GM13977 (cell line): ENCODE results near the gene KCNC1.

Source experiments
- DNase-seq: peaks from one replicate; pipeline ENCODE4 v3.0.0; 2012; ENCODE audit warnings: low spot score
- in situ Hi-C: fragments of 300-500 bp; cut with MboI; formaldehyde crosslinking; loops from one replicate; pipeline ENCODE4 v1.12.0; 2022; ENCODE audit warnings: low sequenced_read_pairs, low pct_unique_long_range_greater_than_20kb, mixed read lengths, inconsistent platforms; ENCODE audit not compliant: unreplicated experiment
- TF ChIP-seq, protein P1 (sequence below): IDR thresholded peaks from 2 replicates; pipeline ENCODE4 v1.5.1; 2012; ENCODE audit warnings: mild to moderate bottlenecking, control low read depth; ENCODE audit not compliant: insufficient read depth; ENCODE audit errors: extremely low read depth, missing control alignments

The KCNC1 gene

GRCh38 chr11:17766590-17766989 is 32.0 kb downstream of the KCNC1 start:
- in situ Hi-C loops = loop anchor here (10.0 kb wide), 1 partner anchor 208 kb away; no protein-coding TSS in a partner anchor
- DNase-seq = no peak
- TF ChIP-seq, protein P1, sequence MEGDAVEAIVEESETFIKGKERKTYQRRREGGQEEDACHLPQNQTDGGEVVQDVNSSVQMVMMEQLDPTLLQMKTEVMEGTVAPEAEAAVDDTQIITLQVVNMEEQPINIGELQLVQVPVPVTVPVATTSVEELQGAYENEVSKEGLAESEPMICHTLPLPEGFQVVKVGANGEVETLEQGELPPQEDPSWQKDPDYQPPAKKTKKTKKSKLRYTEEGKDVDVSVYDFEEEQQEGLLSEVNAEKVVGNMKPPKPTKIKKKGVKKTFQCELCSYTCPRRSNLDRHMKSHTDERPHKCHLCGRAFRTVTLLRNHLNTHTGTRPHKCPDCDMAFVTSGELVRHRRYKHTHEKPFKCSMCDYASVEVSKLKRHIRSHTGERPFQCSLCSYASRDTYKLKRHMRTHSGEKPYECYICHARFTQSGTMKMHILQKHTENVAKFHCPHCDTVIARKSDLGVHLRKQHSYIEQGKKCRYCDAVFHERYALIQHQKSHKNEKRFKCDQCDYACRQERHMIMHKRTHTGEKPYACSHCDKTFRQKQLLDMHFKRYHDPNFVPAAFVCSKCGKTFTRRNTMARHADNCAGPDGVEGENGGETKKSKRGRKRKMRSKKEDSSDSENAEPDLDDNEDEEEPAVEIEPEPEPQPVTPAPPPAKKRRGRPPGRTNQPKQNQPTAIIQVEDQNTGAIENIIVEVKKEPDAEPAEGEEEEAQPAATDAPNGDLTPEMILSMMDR = peak; percentile 45

GRCh38 chr11:17767301-17767885 is 32.8 kb downstream of the KCNC1 start:
- in situ Hi-C loops = loop anchor here (10.0 kb wide), 1 partner anchor 207 kb away; no protein-coding TSS in a partner anchor
- TF ChIP-seq, protein P1 = no peak
- DNase-seq = no peak

GRCh38 chr11:17767914-17768313 is 33.3 kb downstream of the KCNC1 start:
- TF ChIP-seq, protein P1 = no peak
- DNase-seq = no peak
- in situ Hi-C loops = loop anchor here (10.0 kb wide), 1 partner anchor 207 kb away; no protein-coding TSS in a partner anchor

- TF ChIP-seq, protein P1 = no peak
- in situ Hi-C loops = loop anchor here (10.0 kb wide), 1 partner anchor 206 kb away; no protein-coding TSS in a partner anchor
- DNase-seq = no peak
Measured at GRCh38 chr11:17768547-17768946, 34.0 kb downstream of the KCNC1 start.

DNA sequence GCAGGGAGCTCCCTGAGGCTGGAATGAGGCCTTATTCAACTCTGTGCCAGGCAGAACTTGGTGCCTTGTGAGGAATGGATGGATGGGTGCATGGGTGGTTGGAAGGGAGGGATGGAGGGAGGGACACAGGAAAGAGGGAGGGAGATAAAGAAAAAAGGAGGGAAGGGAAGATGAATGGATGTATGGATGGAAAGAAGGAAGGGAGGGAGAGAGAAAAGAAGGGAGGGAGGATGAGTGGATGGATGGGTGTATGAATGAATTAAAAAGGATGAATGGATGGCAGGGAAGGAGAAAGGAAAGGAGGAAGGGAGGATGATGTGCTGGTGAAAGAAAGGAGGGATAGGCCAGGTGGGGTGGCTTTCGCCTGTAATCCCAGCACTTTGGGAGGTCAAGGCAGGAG is 34.6 kb downstream of the KCNC1 start:
- TF ChIP-seq, protein P1 = no peak
- in situ Hi-C loops = loop anchor here (10.0 kb wide), 1 partner anchor 206 kb away; no protein-coding TSS in a partner anchor
- no peak for DNase-seq

- in situ Hi-C loops = no loop called here
- TF ChIP-seq, protein P1 = no peak
- no peak for DNase-seq
Measured at GRCh38 chr11:17770048-17770652, 35.6 kb downstream of the KCNC1 start.
